CD4-positive, alpha-beta T cell treated with Interferon alpha-2 for 1 hour (primary cell): ENCODE data around the gene UBR3.
"Not testable (repeated sequence)": the region's sequence is repeated elsewhere in the genome, so short reads cannot be mapped to it uniquely, and the experiment has no call there.

Source experiments
- DNase-seq, 2 donors: peaks; one replicate each; pipeline ENCODE4 v3.0.0-alpha.2; 2020 to 2022

Gene UBR3

DNA sequence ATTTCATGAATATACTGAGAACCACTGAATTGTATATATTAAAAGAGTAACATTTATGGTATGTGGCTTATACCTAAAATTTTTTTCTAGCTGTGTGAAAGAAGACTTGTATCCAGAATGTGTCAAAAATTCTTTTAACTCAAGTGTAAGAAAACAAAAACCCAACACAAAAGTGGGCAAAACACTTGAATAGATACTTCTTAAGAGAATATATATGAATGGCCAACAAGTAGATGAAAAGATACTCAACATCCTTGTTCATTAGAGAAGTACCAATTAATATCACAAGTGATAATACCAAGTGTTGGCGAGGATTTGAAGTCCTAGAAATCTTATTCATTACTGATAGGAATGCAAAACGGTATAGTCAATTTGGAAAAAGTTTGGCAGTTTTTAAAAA, 243.5 kb downstream of the UBR3 start:
- no peak for DNase-seq

DNA sequence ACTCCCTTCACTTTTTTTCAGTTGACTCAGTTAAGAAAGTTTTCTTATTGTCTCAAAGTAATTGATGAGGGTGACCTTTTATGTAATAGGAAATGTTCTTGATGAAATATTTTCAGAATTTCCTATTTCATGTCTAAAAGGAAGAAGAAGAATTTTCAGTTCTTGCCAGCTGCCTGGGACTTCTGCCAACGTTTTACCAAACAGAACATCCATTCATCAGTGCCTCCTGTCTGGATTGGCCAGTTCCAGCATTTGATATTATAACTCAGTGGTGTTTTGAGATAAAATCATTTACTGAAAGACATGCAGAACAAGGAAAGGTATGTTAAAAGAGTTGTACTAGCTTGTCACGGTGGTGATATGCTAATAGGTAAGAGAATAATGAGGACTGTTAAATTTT, 246.0 kb downstream of the UBR3 start:
- no peak for DNase-seq

DNA sequence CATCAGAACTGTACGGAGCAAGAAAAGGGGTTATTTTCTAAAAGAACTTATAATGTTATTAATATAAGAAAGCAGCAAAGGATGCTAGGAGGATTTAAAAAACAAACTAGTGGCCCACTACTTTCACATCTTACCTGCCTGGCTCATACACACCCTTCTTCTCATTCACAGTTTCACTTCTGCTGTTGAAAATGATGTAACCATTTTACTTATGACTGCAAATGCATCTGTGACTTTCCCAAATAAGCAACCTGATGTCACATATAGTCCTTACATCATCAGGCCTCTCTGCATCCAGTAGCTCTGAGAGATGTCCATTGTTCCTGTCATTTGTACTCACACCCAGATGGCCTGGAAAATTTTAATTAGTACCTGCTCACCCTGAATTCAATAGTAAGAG, 248.9 kb downstream of the UBR3 start:
- no peak for DNase-seq

DNA sequence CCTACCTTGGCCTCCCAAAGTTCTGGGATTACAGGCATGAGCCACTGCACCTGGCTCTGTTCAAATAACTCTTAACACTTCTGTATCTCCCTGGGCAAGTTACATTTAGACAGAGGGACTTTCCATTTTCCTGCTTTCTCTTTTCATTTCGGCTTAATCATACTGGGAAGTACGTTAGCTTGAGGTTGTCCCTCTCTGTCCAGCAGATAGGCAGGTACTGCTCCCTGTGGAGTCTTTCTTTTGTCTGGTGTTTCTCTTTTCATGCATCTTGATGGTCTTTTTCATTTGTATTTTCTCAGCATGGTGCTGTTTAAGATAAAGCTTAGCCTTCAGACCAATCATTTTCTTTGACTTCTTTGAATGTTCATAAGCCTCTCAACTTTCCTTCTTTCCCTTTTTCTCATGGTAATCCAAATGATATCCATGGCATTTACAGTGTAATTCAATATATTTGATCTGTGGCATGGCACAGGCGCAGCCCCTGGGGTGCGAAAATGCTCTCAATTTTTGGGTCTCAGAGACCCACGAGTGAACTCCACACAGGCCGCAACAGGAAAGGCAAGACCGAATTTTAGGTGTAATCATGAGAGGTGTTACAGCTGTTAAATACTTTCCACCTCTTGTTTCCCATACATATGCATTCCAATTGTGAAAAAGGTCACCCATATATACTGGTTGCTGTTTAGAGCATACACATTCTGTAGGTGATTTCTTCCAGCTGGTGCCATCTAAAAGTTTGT, 250.7 kb downstream of the UBR3 start:
- DNase-seq, result no peak

DNA sequence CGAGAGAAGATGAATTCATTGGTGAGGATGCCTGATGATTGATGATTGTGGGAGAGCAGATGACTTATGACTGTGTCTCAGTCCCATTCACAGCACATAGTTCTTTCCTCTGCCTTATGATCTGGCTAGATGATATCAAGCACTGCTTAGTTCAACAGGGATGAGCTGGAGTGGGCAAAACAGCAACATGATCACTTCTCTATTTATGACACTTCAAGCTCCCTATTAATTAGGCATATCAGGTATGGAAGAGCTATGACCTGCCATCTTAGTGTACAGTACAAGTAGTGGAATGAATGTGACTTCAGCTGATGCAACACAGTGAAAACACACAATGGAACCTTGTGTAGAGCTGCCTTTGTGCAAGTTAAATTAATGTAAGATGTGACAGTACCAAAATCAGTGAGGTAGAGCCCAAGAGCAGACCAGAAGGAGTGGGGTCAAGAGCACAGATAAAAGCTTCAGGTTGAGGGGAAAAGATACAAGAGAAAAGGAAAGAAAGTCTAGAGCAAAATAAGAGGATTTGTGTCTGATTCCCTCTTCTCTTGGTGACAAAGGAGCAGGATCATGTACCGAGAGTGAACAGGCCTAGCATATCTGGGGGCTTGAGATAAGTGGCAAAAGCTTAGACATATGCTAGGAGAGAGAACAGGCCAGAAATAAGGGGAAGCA, 257.7 kb downstream of the UBR3 start:
- DNase-seq, result no peak

DNA sequence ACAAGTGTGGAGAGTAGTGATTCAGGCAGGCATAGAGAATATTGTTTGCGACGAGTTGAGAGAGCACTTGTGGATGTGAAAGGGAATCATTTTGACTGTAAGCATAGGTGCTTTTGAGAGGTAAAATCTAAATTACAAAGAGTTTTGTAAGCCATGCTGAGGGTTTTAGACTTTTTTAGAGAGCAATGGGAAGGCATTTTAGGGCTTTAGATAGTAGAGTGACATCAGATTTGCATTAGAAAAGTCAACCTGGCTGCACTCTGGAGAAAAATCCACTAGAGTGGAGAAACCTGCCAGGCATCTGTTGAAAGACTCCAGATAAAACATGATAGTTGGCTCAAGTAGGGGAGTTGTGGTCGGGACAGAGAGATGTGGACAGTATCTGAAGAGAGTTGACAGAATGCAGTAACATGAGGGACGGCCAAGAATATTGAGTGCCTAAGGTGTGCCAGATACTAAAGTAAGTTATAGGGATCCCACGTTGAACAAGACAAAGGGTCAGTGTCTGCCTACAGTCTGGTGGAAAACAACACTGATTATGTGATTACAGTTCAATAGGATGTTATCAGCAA, 258.9 kb downstream of the UBR3 start:
- no peak for DNase-seq

DNA sequence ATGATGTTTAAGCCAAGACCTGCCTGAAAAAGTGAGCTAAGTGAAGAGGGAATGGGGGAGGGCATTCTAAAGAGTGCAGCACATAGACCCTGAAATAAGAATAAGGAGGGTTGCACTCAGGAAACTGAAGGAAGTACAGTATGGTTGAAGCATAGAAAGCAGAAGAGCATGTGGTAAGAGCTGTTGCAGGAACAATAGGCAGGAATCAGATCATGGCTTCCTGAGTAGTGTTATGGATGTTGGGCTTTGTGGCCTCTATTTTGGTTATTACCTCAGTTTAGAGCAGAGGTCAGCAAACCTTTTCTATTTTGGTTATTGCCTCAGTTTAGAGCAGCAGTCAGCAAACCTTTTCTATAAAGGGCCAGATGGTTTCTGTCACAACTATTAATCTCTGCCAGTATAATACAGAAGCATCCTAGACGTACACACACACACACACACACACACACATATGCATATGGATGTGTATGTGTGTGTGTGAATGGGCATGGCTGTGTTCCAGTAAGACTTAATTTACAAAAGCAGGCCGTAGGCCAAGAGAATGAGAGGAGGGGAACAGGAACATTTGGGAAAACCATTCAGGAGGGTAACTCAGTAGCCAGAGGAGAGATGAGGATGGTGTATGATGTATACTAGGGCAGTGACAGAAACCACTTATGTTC, 259.6 kb downstream of the UBR3 start:
- no peak for DNase-seq

DNA sequence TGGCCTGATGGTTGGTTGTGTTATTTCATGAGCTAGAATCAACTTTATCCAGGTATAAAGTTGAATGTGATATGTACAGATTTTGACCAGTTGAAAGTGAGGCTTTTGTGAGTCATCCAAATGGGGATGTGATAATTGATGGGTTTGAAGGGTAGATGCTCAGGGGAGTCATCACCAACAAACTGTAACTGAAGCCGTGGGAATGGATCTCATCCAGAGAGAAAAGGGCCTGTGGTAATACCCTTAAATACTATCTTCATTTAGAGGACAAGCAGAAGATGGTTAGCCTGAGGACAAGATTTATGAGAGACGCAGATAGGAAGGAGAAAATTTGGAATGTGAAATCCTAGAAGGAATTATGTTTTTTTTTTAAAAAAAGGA, 260.1 kb downstream of the UBR3 start:
- DNase-seq, result no peak

DNA sequence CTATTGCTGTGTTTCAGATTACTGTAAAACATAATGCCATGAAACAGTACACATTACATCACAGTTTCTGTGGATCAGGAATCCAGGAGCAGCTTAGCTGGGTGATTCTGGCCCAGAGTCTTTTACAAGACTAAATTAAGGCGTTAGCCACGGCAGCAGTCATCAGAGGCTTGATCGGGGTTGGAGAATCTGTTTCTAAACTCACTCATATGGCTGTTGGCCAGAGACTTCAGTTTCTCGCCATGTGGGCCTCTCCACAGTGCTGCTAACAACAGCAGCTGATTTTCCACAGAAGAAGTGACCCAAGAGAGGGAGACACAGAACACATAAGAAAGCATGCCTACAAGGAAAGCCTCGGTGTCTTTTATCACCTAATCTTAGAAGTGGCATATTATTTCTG, 261.5 kb downstream of the UBR3 start:
- no peak for DNase-seq

DNA sequence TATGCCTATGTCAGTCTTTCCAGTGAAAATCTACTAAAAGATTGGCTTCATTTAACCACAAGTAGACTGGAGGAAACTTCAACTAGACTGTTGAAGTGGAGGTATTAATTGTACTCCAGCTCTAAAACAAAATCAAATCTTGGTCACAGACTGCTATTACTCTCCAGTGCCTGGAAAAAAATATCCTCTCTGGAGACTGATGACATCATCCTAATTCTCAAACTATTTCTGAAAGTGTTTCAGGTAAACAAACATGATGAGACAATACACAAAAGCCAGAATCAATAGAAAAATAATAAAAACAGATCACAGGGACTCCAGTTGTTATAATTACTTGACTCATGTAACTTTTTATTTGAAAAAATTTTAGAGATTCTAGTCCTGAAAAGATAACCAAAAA, 263.0 kb downstream of the UBR3 start:
- no peak for DNase-seq

DNA sequence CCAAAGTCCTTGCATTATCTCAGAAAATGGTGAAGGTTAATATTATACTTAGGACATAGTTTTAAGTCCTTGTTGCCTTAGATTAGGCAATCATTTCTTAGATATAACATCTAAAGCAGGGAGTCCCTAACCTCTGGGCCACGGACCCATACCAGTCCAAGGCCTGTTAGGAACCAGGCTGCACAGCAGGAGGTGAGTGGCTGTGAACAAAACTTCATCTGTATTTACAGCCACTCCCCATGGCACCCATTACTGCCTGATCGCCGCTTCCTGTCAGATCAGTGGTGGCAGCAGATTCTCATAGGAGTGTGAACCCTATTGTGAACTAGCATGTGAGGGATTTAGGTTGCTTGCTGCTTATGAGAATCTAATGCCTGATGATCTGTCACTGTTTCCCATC, 264.2 kb downstream of the UBR3 start:
- no peak for DNase-seq

DNA sequence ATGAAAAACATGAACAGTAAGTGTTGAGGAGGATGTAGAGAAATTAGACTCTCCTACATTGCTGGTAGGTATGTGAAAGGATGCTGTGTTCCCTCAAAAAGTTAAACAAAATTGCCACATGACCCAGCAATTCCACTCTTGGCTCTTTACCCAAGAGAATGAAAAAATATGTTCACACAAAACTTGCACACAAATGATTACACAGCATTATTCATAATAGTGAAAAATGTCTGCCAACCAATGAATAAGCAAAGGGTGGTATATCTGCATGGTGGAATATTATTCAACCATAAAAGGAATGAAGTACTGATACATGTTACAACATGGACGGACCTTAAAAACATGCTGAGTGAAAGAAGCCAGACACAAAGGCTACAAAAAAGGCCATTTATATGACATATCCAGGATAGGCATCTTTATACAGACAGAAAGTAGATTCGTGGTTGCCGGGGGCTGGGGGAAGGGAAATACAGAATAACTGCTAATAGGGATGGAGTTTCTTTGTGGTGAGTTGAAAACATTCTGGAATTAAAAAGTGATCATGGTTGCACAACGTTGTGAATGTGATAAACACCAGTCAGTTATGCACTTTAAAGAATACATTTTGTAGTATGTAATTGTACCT, 265.3 kb downstream of the UBR3 start:
- DNase-seq, result no peak

DNA sequence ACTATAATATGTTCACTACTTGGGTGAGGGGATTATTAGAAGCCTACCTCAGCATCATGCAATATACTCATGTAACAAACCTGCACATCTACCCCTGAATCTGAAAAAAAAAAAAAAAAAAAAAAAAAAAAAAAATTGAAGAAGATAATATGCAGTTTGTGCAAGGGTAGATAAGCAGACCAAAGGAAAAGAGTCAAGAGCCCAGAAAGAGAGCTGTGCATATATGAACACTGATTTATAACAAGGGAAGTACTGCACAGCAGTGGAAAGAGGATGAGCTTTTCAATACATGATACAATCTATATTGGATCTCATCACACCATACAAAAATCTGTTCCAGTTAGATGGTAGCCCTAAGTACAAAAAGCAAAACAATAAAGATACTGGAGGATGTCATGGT, 268.1 kb downstream of the UBR3 start:
- DNase-seq, result no peak

DNA sequence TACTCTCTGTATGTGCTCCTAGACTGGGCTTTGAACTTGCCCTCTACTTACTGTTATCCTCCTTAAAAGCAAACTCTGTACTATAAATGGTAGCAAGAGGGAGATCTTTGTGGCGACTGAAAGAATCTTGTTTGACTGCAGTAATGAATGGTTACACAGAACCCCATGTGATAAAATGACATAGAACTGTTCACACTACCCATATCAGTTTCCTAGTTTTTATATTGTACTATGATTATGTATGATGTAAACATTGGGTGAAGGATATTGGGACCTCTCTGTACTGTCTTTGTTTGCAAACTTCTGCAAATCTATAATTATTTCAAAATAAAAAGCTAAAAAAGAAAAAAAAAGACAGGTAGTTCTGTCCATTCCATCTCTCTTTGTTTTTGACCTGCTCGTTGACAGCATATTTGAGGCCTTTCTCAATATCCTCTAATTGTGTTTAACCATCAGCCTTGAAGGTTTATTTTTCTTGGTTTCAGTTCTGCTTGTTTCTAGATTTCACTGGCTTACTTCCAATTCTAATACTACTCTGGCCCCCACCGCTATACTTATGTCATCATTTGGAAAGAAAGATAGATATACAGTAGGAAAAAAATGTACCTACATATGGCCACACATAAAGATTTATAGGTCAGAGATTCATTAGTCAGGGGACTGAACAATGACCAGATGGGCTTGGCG, 271.5 kb downstream of the UBR3 start:
- DNase-seq, result no peak

DNA sequence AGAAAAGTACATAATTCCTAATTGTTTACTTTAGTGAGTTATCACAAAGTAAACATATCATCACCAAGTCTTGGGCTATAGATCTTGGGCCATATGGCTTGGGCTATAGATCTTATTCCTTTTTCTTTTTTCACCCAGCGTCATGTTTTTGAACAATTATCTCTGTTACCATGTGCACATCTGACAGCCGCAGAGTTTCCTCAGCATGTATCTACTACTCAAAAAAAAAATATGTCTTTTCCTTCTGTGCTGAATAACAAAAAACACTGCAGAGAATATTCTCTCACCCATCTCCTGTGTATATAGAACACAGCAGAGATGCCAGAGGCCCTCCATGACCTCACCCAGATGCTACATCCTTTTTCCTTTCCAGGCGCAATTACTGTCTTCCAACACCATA, 274.5 kb downstream of the UBR3 start:
- DNase-seq, result no peak

DNA sequence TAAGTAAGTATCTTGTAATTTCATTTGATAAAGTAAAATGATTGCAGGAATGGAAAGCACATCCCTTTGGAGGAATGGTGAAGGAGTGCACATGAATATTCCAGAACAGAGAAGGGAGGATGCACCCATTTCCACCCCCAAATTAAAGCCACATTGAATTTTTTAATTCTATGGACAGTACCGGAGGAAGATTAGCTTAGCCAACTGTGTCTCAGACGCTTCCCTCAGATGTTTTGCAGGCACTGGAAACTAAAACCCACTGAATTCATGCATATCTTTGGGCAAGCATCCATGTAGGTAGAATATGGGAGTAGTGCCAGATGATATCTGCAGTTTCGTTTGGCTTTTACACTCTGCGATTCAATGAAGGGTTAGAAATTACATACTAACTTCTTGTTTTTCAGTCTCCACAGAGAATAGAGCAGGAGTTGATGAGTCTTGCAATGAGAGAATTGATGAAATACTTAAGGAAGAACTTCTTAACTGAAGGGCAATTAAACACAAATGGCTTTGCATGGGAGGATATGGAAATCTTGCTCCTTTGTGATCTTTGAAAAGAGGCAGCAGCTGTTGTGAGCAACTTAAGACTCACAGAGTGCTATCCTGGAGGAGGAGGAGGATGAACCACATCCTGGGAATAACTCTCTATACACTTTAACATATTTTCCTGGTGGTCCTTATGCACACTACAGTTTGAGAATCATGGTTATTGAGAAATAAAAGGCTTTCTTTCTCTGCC, 279.0 kb downstream of the UBR3 start:
- DNase-seq, result no peak

DNA sequence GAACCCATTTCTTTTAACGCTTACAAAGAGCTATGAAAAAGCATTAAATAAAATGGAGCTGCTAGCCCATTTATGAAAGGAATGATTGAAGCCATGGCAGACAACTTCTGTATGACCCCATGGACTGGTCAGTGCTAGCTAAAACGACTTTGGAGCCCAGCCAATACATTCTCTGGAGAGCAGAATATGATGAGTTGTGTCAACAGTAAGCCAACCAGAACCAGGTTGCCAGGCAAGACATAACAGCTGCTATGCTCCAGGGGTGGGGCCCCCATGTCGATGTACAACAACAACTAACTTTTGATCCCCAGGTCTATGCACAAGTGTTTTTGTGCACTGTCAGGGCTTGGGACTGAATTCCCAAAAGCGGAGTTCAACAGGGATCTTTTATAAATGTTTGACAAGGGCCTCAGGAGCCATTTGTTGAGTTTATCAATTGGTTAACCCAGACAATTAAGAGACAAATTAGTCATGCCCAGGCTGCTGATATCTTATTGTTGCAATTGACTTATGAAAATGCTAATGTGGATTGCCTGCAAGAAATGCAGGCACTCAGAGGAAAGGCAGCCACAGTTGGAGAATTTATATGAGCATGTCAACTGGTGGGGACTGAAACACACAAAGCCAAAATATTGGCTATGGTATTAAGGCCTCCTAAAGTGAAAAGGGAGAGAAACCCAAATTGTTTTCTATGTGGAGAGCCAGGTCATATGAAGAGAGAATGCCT, 286.1 kb downstream of the UBR3 start:
- no peak for DNase-seq

DNA sequence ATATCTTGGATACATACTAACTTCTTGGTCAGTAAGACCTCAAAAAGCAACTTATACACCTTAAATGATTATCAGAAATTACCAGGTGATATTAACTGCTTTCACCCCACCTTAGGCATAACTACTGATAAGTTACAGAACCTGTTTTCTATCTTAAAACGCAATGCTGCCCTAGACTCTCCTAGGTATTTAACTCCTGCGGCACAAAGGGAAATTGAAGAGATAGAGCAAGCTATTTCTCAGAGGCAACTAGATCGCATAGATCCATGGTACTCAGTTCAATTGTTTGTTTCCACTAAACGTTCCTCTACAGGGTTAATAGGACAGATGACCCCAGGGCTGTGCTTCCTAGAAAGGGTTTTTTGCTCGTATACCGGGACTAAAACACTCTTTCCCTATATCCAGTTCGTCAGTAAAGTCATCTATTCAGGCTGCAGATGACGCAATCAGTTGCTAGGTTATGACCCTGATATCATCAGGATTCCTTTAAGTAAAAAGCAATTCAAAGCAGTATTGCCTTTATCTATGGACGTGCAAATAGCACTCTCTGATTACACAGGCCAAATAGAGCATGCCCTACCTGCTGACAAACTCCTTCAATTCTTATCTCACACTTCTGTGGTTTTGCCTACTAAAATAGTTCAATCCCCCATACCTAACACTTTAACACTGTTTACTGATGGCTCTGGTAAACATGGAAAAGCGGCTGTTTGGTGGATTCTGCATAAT, 288.4 kb downstream of the UBR3 start:
- no peak for DNase-seq

DNA sequence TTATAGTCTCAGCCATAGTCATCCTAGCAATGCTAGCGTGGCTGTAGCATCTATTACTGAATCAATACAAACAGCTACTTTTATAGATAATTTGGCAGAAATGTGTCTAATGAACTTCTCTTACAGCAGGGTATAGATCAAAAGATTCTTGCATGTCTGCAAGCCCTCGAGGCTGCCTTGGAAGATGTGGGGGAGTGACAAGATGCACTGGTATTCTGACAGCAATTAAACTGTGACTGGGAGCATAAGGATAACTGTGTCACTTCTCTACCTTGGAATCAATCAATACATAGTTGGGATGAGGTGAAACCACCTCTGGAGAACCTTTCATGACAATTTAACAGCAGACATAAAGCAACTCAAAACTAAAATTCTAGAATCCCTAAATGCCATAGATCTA, 291.4 kb downstream of the UBR3 start:
- DNase-seq, result no peak

DNA sequence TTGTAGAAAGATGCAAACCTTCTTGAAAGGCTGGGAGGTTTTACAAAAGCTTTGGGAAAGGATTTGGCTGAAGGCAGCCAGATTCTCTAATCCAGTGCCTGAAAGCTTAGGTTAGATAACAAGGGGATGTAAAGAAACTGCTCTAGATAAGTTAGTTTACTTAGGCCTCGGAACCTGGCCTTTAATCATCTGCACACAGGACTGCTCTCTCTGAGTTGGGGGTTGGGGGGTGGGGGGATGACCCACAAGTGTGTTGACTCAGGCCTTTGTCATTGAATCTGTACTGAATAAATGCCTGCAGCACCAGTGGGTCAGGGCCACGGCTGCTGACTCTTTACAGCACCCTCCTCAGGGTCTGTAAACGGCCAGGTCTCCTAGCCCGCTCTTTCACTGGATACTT, 292.1 kb downstream of the UBR3 start:
- not testable (repeated sequence) for DNase-seq

DNA sequence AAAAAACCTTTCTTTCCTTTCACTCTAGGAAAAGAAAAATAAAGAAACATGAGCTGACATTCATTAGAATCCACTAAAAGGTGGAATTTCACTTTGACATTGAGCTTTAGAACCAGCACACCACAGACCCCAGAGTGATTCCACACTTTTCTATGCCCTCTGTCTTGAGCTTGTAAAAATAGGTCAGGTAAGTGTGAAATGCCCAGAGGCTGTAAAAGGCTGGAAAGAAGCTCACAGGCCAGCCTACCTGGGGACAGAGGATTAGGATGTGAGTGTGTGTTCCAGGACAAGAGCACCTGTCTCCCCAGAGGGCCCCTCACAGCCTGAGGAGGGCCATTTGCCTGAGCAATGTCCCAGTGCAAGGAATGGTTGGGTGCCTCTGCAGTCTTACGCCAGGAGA, 294.4 kb downstream of the UBR3 start:
- no peak for DNase-seq
